Neural progenitor cell (in vitro differentiated cells): ENCODE data around the gene SELENOO. TPM values are rescaled to one million over a fixed set of nuclear protein-coding genes. Genes with fewer than 3 reads are reported as not detected.

ENCODE experiments used
- DNase-seq: peaks from one replicate; pipeline ENCODE4 v3.0.0-alpha.2; 2016; ENCODE audit warnings: low spot score
- H2AFZ ChIP-seq: fragments of 200-600 bp; sonication (generic); replicated peaks from 2 replicates; pipeline ENCODE4 v1.6.1; 2016; ENCODE audit warnings: antibody characterized with exemption
- H3F3A ChIP-seq: fragments of 200-600 bp; sonication (generic); 2 replicates; pipeline ENCODE4 v1.6.1; 2016; ENCODE audit warnings: antibody characterized with exemption, low read depth
- H3K27ac ChIP-seq: fragments of 200-600 bp; sonication (generic); 2 replicates; pipeline ENCODE4 v1.5.1; 2016; ENCODE audit warnings: mild to moderate bottlenecking
- H3K27me3 ChIP-seq: fragments of 200-600 bp; sonication (generic); 2 replicates; pipeline ENCODE4 v1.6.1; 2016; ENCODE audit warnings: mild to moderate bottlenecking, moderate library complexity
- H3K36me3 ChIP-seq: fragments of 200-600 bp; sonication (generic); 2 replicates; pipeline ENCODE4 v1.5.1; 2016
- H3K4me1 ChIP-seq: fragments of 200-600 bp; sonication (generic); 2 replicates; pipeline ENCODE4 v1.6.1; 2016; ENCODE audit warnings: mixed run types
- H3K4me2 ChIP-seq: fragments of 200-600 bp; sonication (generic); 2 replicates; pipeline ENCODE4 v1.6.1; 2016
- H3K4me3 ChIP-seq: fragments of 200-600 bp; sonication (generic); 2 replicates; pipeline ENCODE4 v1.5.1; 2016
- H3K79me2 ChIP-seq: fragments of 200-600 bp; sonication (generic); 2 replicates; pipeline ENCODE4 v1.6.1; 2016; ENCODE audit warnings: low read depth
- H3K9ac ChIP-seq: fragments of 200-600 bp; sonication (generic); 2 replicates; pipeline ENCODE4 v1.6.1; 2016
- H3K9me3 ChIP-seq: fragments of 200-600 bp; sonication (generic); 2 replicates; pipeline ENCODE4 v1.5.1; 2016; ENCODE audit warnings: low read depth
- H4K20me1 ChIP-seq: fragments of 200-600 bp; sonication (generic); 2 replicates; pipeline ENCODE4 v1.6.1; 2016; ENCODE audit warnings: low read depth
- H3K27ac Mint-ChIP-seq: 3 replicates; pipeline ENCODE4 v1.8.0; 2021; ENCODE audit warnings: mixed read lengths
- H3K27me3 Mint-ChIP-seq: 2 replicates; pipeline ENCODE4 v1.8.0; 2022; ENCODE audit warnings: low read depth, mild to moderate bottlenecking, inconsistent platforms, moderate library complexity, mixed read lengths; ENCODE audit not compliant: insufficient read depth
- H3K36me3 Mint-ChIP-seq: 3 replicates; pipeline ENCODE4 v1.8.0; 2021; ENCODE audit warnings: mixed read lengths
- H3K4me1 Mint-ChIP-seq: 3 replicates; pipeline ENCODE4 v1.8.0; 2021; ENCODE audit warnings: mixed read lengths
- H3K4me3 Mint-ChIP-seq: 3 replicates; pipeline ENCODE4 v1.8.0; 2021; ENCODE audit warnings: mild to moderate bottlenecking, moderate library complexity, mixed read lengths
- H3K9me3 Mint-ChIP-seq: 3 replicates; pipeline ENCODE4 v1.8.0; 2020; ENCODE audit warnings: mixed read lengths
- EZH2 ChIP-seq: fragments of 200-600 bp; sonication (generic); IDR thresholded peaks from 2 replicates; pipeline ENCODE4 v1.6.1; 2017; ENCODE audit warnings: antibody characterized with exemption, mild to moderate bottlenecking, moderate library complexity
- EZH2phosphoT487 ChIP-seq: fragments of 200-600 bp; sonication (generic); IDR thresholded peaks from 2 replicates; pipeline ENCODE4 v1.6.1; 2017; ENCODE audit warnings: antibody characterized with exemption
- total RNA-seq: library from RNA; depleted of rRNA; stranded (reverse); fragments of >200 nt; gene quantifications from 2 replicates; pipeline ENCODE4 v1.2.3, GENCODE V29; 2015; ENCODE audit warnings: low replicate concordance
- TF ChIP-seq, protein P1 (sequence below): fragments of 200-600 bp; sonication (generic); IDR thresholded peaks from 2 replicates; pipeline ENCODE4 v1.5.1; 2017; ENCODE audit warnings: antibody characterized with exemption, mild to moderate bottlenecking

SELENOO gene
- total RNA-seq, 1 donor from 2014 or later, result 7.6 TPM

DNA sequence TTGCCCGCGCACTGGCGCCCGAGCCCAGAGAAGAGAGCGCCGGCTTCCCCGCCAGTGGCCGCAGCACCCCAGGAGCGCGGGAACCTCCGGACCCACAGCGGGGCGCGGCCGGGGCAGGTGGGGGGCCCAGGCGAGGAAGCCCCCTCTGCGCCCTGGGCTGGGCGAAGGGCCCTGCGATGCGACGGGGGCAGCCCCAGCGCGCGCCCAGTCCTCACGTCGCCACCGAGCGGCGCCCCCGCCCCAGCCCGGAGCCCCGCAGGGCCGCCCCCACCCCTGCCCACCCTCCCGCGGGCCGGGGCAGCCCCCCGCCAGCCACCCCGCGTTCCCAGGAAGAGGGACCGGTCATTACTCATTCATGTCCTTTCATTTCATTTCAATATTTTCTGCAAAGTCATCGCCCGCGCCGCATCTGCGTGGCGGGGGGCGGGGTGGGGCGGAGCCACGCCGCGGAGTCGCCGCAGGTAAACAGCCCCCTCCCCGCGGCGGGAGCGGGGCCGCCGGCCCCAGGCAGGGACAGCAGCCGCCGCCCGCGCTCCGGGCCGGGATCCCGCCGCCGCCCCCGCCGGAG lies 31.0 kb upstream of the SELENOO start:
- Histone ChIP-seq H3K4me1 (no peaks in the 10 kb centered on the region), H3F3A (peaks cover 13% of the 10 kb centered on the region), H3K27me3 (peaks cover 52% of the 10 kb centered on the region), H3K4me3 (peak overlapping the region; percentile 63), H3K79me2 (no peaks in the 10 kb centered on the region), H3K9me3 (no peaks in the 10 kb centered on the region), H2AFZ (no peak overlapping the region), H3K36me3 (no peaks in the 10 kb centered on the region), H3K4me2 (peak overlapping the region; percentile 81), H3K9ac (no peak overlapping the region), H4K20me1 (no peaks in the 10 kb centered on the region), H3K27ac (no peak overlapping the region)
- H3K4me3 Mint-ChIP-seq, result peak overlapping the region; percentile 68
- H3K36me3 Mint-ChIP-seq, result no peaks in the 10 kb centered on the region
- H3K27me3 Mint-ChIP-seq, result peaks cover 28% of the 10 kb centered on the region
- H3K4me1 Mint-ChIP-seq, result peaks cover 8% of the 10 kb centered on the region
- no peak for TF ChIP-seq EZH2
- TF ChIP-seq, protein P1, sequence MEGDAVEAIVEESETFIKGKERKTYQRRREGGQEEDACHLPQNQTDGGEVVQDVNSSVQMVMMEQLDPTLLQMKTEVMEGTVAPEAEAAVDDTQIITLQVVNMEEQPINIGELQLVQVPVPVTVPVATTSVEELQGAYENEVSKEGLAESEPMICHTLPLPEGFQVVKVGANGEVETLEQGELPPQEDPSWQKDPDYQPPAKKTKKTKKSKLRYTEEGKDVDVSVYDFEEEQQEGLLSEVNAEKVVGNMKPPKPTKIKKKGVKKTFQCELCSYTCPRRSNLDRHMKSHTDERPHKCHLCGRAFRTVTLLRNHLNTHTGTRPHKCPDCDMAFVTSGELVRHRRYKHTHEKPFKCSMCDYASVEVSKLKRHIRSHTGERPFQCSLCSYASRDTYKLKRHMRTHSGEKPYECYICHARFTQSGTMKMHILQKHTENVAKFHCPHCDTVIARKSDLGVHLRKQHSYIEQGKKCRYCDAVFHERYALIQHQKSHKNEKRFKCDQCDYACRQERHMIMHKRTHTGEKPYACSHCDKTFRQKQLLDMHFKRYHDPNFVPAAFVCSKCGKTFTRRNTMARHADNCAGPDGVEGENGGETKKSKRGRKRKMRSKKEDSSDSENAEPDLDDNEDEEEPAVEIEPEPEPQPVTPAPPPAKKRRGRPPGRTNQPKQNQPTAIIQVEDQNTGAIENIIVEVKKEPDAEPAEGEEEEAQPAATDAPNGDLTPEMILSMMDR, result peak; percentile 18
- TF ChIP-seq EZH2phosphoT487, result peak; percentile 36
- no peaks in the 10 kb centered on the region for H3K9me3 Mint-ChIP-seq
- DNase-seq, result peak; percentile 58
- H3K27ac Mint-ChIP-seq, result no peak overlapping the region

DNA sequence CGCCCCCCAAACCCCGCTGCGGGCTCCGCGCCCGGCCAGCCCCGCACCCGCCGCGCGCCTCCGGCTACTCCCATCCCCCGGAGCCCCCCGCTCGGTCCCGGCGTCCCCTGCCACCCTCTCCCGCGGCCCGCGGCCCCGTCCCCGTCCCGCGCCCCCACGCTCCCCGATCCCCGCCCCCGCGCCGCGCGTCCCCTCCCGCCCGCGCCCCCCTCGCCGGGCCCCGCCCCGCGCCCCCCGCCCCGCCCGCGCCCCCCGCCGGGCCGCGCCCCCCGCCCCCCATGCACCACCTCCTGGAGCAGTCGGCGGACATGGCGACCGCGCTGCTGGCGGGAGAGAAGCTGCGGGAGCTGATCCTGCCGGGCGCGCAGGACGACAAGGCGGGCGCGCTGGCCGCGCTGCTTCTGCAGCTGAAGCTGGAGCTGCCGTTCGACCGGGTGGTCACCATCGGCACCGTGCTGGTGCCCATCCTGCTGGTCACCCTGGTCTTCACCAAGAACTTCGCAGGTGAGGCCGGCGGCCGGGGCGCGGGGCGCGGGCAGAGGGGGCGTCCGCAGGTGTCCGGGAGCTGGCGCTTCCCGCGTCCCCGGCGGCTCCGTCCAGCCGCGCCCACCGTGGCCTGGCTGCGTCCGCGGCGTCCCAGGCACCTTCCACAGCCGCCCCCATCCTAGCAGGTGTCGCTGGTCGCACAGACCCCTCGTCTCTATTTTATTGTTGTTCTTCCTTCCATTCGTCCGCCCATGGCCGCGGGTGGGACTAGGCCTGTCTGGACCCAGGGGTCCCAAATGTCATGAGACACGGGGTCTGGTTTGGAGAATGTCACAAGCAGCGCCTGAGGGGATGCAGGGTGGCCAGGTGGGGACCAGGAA lies 30.1 kb upstream of the SELENOO start, which contains the start of gene PANX2:
Gene PANX2, plus strand, starts transcription at position 279 of the 866 bp plus-strand sequence. Its CDS starts 0 bp downstream, at position 279.
- no peaks in the 10 kb centered on the region for H3K79me2 ChIP-seq
- peak within 1 kb of the TSS; percentile 83 for H3K4me2 ChIP-seq
- H3K36me3 Mint-ChIP-seq, result no peaks in the 10 kb centered on the region
- H4K20me1 ChIP-seq, result no peaks in the 10 kb centered on the region
- peak; percentile 74 for DNase-seq
- H3F3A ChIP-seq, result peaks cover 13% of the 10 kb centered on the region
- H3K27me3 Mint-ChIP-seq, result peaks cover 24% of the 10 kb centered on the region
- H3K27me3 ChIP-seq, result peaks cover 52% of the 10 kb centered on the region
- no peaks in the 10 kb centered on the region for H3K9me3 Mint-ChIP-seq
- peak within 1 kb of the TSS; percentile 63 for H3K4me3 ChIP-seq
- H3K27ac ChIP-seq, result no peak within 1 kb of the TSS
- H3K4me3 Mint-ChIP-seq, result peak within 1 kb of the TSS; percentile 86
- H3K27ac Mint-ChIP-seq, result no peak within 1 kb of the TSS
- H3K4me1 Mint-ChIP-seq, result peaks cover 10% of the 10 kb centered on the region
- no peaks in the 10 kb centered on the region for H3K36me3 ChIP-seq
- H3K9ac ChIP-seq, result no peak within 1 kb of the TSS
- peak within 1 kb of the TSS; percentile 89 for H2AFZ ChIP-seq
- TF ChIP-seq, protein P1, result no peak
- TF ChIP-seq EZH2, result peak; percentile 79
- peak; percentile 43 for TF ChIP-seq EZH2phosphoT487
- H3K9me3 ChIP-seq, result no peaks in the 10 kb centered on the region
- H3K4me1 ChIP-seq, result no peaks in the 10 kb centered on the region

DNA sequence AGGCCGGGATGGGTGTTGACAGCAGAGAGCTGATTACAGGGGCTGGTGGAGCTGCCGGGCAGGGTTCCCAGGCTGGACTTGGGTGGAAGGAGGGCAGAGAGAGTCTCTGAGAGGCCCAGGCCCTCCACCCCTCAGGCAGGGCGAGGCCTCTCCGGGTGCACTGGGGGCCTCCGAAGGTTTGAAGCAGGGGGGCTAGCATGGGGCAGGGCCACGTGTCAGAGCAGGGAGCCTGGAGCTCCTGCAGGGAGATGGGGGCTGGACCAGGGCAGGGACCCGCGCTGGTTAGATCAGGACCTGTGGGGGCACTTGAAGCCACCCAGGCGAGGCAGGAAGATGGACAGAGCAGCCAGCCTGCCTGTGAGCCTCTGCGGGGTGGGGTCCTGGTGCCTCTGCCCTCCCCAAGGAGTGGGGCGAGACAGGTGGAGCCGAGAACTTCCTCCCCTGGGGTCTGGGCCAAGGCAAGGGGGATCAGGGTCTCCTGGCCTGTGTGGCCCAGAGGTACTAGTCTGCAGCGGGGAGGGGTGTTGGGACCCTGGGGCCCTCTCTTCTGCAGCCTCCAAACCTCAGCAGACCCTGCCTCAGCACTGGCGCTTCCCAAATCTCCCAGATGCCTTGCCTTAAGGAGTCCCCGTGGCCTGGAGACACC lies 29.4 kb upstream of the SELENOO start:
- Histone ChIP-seq H3K79me2 (no peaks in the 10 kb centered on the region), H3K9me3 (no peaks in the 10 kb centered on the region), H3K4me3 (peak overlapping the region; percentile 56), H3K4me1 (no peaks in the 10 kb centered on the region), H3K4me2 (peak overlapping the region; percentile 83), H2AFZ (peak overlapping the region; percentile 89), H4K20me1 (no peaks in the 10 kb centered on the region), H3K9ac (no peak overlapping the region), H3K27me3 (peaks cover 52% of the 10 kb centered on the region), H3K36me3 (no peaks in the 10 kb centered on the region), H3K27ac (no peak overlapping the region), H3F3A (peaks cover 13% of the 10 kb centered on the region)
- Mint-ChIP-seq H3K36me3 (no peaks in the 10 kb centered on the region), H3K9me3 (no peaks in the 10 kb centered on the region), H3K4me3 (peak overlapping the region; percentile 86), H3K4me1 (peaks cover 14% of the 10 kb centered on the region), H3K27ac (no peak overlapping the region), H3K27me3 (peaks cover 24% of the 10 kb centered on the region)
- TF ChIP-seq, protein P1, result no peak
- no peak for TF ChIP-seq EZH2phosphoT487
- TF ChIP-seq EZH2, result peak; percentile 5
- no peak for DNase-seq
